A673 (cell line): ENCODE results near the gene MEOX1. TPM values are rescaled to one million over a fixed set of nuclear protein-coding genes. Genes with fewer than 3 reads are reported as not detected.
"Not testable (repeated sequence)": the region's sequence is repeated elsewhere in the genome, so short reads cannot be mapped to it uniquely, and the experiment has no call there.

Experiments used
- BruUV-seq: library from RNA; stranded (reverse); fragments of 400-500 nt; replicated peaks from 2 replicates; lab custom pipeline; 2021; lab: Mats Ljungman, UMichigan
- CTCF ChIA-PET: fragments of 300-600 bp; sonication (Branson Sonifier 250); formaldehyde crosslinking; loops from one replicate; lab custom pipeline; 2022; ENCODE audit warnings: antibody characterized with exemption; lab: Charles Lee
- POLR2A ChIA-PET: fragments of 300-600 bp; sonication (Branson Sonifier 250); formaldehyde crosslinking; loops from one replicate; lab custom pipeline; 2022; ENCODE audit warnings: antibody characterized with exemption; ENCODE audit not compliant: low non-redundant PET; lab: Charles Lee
- DNase-seq: peaks from one replicate; pipeline ENCODE4 v3.0.0-alpha.2; 2015; ENCODE audit warnings: low spot score
- H3K27ac ChIP-seq: fragments of 200-600 bp; sonication (generic); 2 replicates; pipeline ENCODE4 v1.5.1; 2016; ENCODE audit warnings: mixed run types, low read depth, mild to moderate bottlenecking, mixed read lengths, antibody characterized with exemption, low read length; ENCODE audit not compliant: poor library complexity, severe bottlenecking
- H3K27me3 ChIP-seq: fragments of 200-600 bp; sonication (generic); replicated peaks from 2 replicates; pipeline ENCODE4 v1.6.1; 2017; ENCODE audit warnings: mixed run types, low read depth, mild to moderate bottlenecking, mixed read lengths, antibody characterized with exemption, low read length; ENCODE audit not compliant: insufficient read depth, poor library complexity
- H3K36me3 ChIP-seq: fragments of 200-600 bp; sonication (generic); 2 replicates; pipeline ENCODE4 v1.6.1; 2016; ENCODE audit warnings: mixed run types, mild to moderate bottlenecking, mixed read lengths, antibody characterized with exemption, low read length; ENCODE audit not compliant: insufficient read depth, poor library complexity, severe bottlenecking
- H3K4me1 ChIP-seq: fragments of 200-600 bp; sonication (generic); 2 replicates; pipeline ENCODE4 v1.6.1; 2017; ENCODE audit warnings: mixed run types, mild to moderate bottlenecking, mixed read lengths, antibody characterized with exemption, low read length; ENCODE audit not compliant: insufficient read depth, poor library complexity, severe bottlenecking
- H3K4me3 ChIP-seq: fragments of 200-600 bp; sonication (generic); 2 replicates; pipeline ENCODE4 v1.5.1; 2016; ENCODE audit warnings: low read depth, mixed run types, mild to moderate bottlenecking, mixed read lengths, low read length; ENCODE audit not compliant: poor library complexity, severe bottlenecking
- H3K9me3 ChIP-seq: fragments of 200-600 bp; sonication (generic); 2 replicates; pipeline ENCODE4 v1.6.1; 2016; ENCODE audit warnings: mixed run types, low read depth, mild to moderate bottlenecking, mixed read lengths, antibody characterized with exemption, low read length; ENCODE audit not compliant: poor library complexity, severe bottlenecking
- EZH2 ChIP-seq: fragments of 200-600 bp; sonication (generic); IDR thresholded peaks from 2 replicates; pipeline ENCODE4 v1.6.1; 2017; ENCODE audit warnings: borderline replicate concordance, low read depth, mild to moderate bottlenecking, mixed read lengths, antibody characterized with exemption, low read length; ENCODE audit not compliant: poor library complexity, severe bottlenecking
- intact Hi-C: fragments of 100-400 bp; cut with micrococcal nuclease; formaldehyde crosslinking; loops from one replicate; pipeline ENCODE4 v1.10.0; 2022; ENCODE audit not compliant: unreplicated experiment
- total RNA-seq: library from RNA; stranded (reverse); gene quantifications from 2 replicates; pipeline ENCODE4 v1.2.3, GENCODE V29; 2021
- TF ChIP-seq, protein P1 (sequence below): fragments of 300-800, 200-600 bp; sonication (generic); conservative IDR thresholded peaks from 2 replicates; pipeline ENCODE4 v1.5.1; 2017; ENCODE audit warnings: low read depth, mild to moderate bottlenecking, antibody characterized with exemption, low read length, moderate library complexity, mixed read lengths

MEOX1 gene
- total RNA-seq, 1 experiment from 2014 or later: 0.82 TPM

- H3K27me3 ChIP-seq: no peaks in the 10 kb centered on the region
- no peaks in the 10 kb centered on the region for H3K36me3 ChIP-seq
- ChIA-PET POLR2A (no interaction called here), CTCF (no interaction called here)
- no peaks in the 10 kb centered on the region for H3K4me1 ChIP-seq
- H3K9me3 ChIP-seq: no peaks in the 10 kb centered on the region
- intact Hi-C loops: no loop called here
- no peak for DNase-seq
- no TSS peak for BruUV-seq
- no peak overlapping the region for H3K4me3 ChIP-seq
- TF ChIP-seq EZH2: no peak
- TF ChIP-seq, protein P1, sequence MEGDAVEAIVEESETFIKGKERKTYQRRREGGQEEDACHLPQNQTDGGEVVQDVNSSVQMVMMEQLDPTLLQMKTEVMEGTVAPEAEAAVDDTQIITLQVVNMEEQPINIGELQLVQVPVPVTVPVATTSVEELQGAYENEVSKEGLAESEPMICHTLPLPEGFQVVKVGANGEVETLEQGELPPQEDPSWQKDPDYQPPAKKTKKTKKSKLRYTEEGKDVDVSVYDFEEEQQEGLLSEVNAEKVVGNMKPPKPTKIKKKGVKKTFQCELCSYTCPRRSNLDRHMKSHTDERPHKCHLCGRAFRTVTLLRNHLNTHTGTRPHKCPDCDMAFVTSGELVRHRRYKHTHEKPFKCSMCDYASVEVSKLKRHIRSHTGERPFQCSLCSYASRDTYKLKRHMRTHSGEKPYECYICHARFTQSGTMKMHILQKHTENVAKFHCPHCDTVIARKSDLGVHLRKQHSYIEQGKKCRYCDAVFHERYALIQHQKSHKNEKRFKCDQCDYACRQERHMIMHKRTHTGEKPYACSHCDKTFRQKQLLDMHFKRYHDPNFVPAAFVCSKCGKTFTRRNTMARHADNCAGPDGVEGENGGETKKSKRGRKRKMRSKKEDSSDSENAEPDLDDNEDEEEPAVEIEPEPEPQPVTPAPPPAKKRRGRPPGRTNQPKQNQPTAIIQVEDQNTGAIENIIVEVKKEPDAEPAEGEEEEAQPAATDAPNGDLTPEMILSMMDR: no peak
- no peak overlapping the region for H3K27ac ChIP-seq
Measured at GRCh38 chr17:43690624-43691316, 29.0 kb upstream of the MEOX1 start.

- BruUV-seq: no TSS peak
- ChIA-PET POLR2A (no interaction called here), CTCF (no interaction called here)
- Histone ChIP-seq H3K27ac (no peak overlapping the region), H3K9me3 (no peaks in the 10 kb centered on the region), H3K36me3 (no peaks in the 10 kb centered on the region), H3K4me3 (no peak overlapping the region), H3K27me3 (no peaks in the 10 kb centered on the region), H3K4me1 (no peaks in the 10 kb centered on the region)
- DNase-seq: no peak
- intact Hi-C loops: no loop called here
- TF ChIP-seq EZH2: no peak
- TF ChIP-seq, protein P1: no peak
Measured at GRCh38 chr17:43689814-43690213, 28.1 kb upstream of the MEOX1 start.

- no peaks in the 10 kb centered on the region for H3K36me3 ChIP-seq
- ChIA-PET CTCF (no interaction called here), POLR2A (no interaction called here)
- no peak overlapping the region for H3K27ac ChIP-seq
- H3K4me1 ChIP-seq: no peaks in the 10 kb centered on the region
- H3K27me3 ChIP-seq: no peaks in the 10 kb centered on the region
- no peaks in the 10 kb centered on the region for H3K9me3 ChIP-seq
- no peak for TF ChIP-seq EZH2
- TF ChIP-seq, protein P1: no peak
- DNase-seq: no peak
- intact Hi-C loops: no loop called here
- H3K4me3 ChIP-seq: no peak overlapping the region
- BruUV-seq: no TSS peak
Measured at GRCh38 chr17:43689131-43689530, 27.4 kb upstream of the MEOX1 start.

DNA sequence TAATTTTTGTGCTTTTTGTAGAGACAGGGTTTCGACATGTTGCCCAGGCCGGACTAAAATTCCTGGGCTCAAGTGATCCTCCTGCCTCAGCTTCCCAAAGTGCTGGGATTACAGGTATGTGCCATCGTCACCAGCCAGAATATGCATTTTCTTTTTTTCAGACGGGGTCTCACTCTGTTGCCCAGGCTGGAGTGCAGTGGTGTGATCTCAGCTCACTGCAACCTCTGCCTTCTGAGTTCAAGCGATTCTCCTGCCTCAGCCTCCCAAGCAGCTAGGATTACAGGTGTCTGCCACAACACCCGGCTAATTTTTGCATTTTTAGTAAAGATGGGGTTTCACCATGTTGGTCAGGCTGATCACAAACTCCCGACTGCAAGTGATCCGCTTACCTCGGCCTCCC lies 25.2 kb upstream of the MEOX1 start:
- H3K4me1 ChIP-seq, H3K36me3 ChIP-seq, DNase-seq, CTCF ChIA-PET, intact Hi-C loops, H3K4me3 ChIP-seq, BruUV-seq, POLR2A ChIA-PET, H3K9me3 ChIP-seq, H3K27ac ChIP-seq, H3K27me3 ChIP-seq: not testable (repeated sequence)
